ENCODE results near the gene PRKCB. TPM values are rescaled to one million over a fixed set of nuclear protein-coding genes. Genes with fewer than 3 reads are reported as not detected.

PRKCB gene
- polyA plus RNA-seq, 3 donors: 57.4 to 87.4 (median 75.5) TPM

DNA sequence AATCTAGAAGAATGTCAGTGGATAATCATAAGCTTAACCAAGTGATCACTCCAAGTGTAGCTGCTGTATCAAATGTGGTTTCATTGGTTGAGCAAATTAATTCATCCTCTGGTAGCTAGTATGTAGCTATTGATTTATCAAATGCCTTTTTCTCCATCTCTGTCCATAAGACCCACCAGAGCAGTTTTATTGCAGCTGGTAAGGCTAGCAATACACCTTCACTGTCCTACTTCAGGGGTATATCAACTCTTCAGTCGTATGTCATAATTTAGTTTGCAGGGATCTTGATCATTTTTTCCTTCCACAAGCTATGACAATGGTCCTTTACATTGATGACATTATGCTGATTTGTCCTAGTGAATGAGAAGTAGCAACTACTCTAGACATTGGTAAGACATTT, 158.8 kb downstream of the PRKCB start:
- TF ChIP-seq, protein P1, sequence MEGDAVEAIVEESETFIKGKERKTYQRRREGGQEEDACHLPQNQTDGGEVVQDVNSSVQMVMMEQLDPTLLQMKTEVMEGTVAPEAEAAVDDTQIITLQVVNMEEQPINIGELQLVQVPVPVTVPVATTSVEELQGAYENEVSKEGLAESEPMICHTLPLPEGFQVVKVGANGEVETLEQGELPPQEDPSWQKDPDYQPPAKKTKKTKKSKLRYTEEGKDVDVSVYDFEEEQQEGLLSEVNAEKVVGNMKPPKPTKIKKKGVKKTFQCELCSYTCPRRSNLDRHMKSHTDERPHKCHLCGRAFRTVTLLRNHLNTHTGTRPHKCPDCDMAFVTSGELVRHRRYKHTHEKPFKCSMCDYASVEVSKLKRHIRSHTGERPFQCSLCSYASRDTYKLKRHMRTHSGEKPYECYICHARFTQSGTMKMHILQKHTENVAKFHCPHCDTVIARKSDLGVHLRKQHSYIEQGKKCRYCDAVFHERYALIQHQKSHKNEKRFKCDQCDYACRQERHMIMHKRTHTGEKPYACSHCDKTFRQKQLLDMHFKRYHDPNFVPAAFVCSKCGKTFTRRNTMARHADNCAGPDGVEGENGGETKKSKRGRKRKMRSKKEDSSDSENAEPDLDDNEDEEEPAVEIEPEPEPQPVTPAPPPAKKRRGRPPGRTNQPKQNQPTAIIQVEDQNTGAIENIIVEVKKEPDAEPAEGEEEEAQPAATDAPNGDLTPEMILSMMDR (IDR thresholded peaks at IDR 0.05): no peak
- no peak overlapping the region for H2AFZ ChIP-seq (ENCODE audit: insufficient read depth, low read depth, low read length, poor library complexity, severe bottlenecking)
- H3K4me2 ChIP-seq (replicated peaks; ENCODE audit: extremely low read depth, low read length, poor library complexity, severe bottlenecking): no peak overlapping the region
- H3K4me1 ChIP-seq (ENCODE audit: control insufficient read depth in 1 of 2, insufficient read depth in 2 of 2, low read length in 2 of 2): no peaks in the 10 kb centered on the region
- Mint-ChIP-seq H3K4me1 (no peaks in the 10 kb centered on the region), H3K27me3 (ENCODE audit: low read depth in 3 of 3) (peaks cover 0 to 1% (median 0%) of the 10 kb centered on the region in 3 donors), H3K9me3 (no peaks in the 10 kb centered on the region), H3K27ac (no peak overlapping the region), H3K36me3 (peaks cover 59 to 75% of the 10 kb centered on the region in 2 donors), H3K4me3 (no peak overlapping the region)
- H3K79me2 ChIP-seq (ENCODE audit: insufficient read depth, low read length): peaks cover 23% of the 10 kb centered on the region
- no peak for DNase-seq
- no peak overlapping the region for H3K9ac ChIP-seq (ENCODE audit: insufficient read depth, low read length, poor library complexity, severe bottlenecking)
- H4K20me1 ChIP-seq (ENCODE audit: insufficient read depth, low read length): peaks cover 98% of the 10 kb centered on the region
- no peaks in the 10 kb centered on the region for H3K27me3 ChIP-seq (ENCODE audit: control insufficient read depth in 2 of 2, insufficient read depth in 2 of 2, low read length in 2 of 2)
- no CpG with 5 or more reads among the region's 1 CpG for WGBS (ENCODE audit: insufficient coverage)
- no peak overlapping the region for H3K4me3 ChIP-seq (replicated peaks in 1 of 3; ENCODE audit: low read depth in 2 of 3, low read length in 3 of 3)
- intact Hi-C loops (cut with micrococcal nuclease): no loop called here
- peaks cover 28 to 89% of the 10 kb centered on the region in 2 donors for H3K36me3 ChIP-seq (replicated peaks in 1 of 2; ENCODE audit: control insufficient read depth in 1 of 2, insufficient read depth in 2 of 2, low read length in 2 of 2)
- H3K9me3 ChIP-seq (replicated peaks in 1 of 2; ENCODE audit: control insufficient read depth in 1 of 2, insufficient read depth in 1 of 2, low read length in 2 of 2): no peaks in the 10 kb centered on the region
- no peak overlapping the region for H3K27ac ChIP-seq (ENCODE audit: low read depth in 1 of 2, low read length in 2 of 2)

DNA sequence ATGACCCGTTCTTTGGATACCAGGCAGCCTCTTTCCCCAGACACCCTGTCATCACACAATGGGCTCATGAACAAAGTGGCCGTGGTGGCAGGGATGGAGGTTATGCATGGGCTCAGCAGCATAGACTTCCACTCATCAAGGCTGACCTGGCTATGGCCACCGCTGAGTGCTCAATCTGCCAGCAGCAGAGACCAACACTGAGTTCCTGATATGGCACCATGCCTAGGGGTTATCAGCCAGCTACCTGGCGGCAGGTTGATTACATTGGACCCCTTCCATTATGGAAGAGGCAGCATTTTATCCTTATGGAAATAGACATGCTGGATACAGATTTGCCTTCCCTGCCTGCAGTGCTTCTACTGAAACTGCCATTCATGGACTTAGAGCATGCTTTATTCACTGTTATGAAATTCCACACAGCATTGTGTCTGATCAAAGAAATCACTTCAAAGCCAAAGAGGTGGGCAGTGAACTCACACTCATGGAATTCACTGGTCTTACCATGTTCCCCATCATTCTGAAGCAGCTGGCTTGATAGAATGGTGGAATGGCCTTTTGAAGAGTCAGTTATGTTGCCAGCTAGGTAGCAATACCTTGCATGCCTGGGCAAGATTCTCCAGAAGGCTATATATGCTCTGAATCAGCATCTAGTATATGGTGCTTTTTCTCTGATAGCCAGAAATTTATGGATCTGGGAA, 160.6 kb downstream of the PRKCB start:
- H3K27me3 ChIP-seq (ENCODE audit: control insufficient read depth in 2 of 2, insufficient read depth in 2 of 2, low read length in 2 of 2): no peaks in the 10 kb centered on the region
- Mint-ChIP-seq H3K27ac (peak overlapping the region in 2 of 7 donors; percentile 13 to 78), H3K36me3 (peaks cover 52 to 59% of the 10 kb centered on the region in 2 donors), H3K9me3 (no peaks in the 10 kb centered on the region), H3K4me1 (no peaks in the 10 kb centered on the region), H3K27me3 (ENCODE audit: low read depth in 3 of 3) (no peaks in the 10 kb centered on the region), H3K4me3 (no peak overlapping the region)
- intact Hi-C loops (cut with micrococcal nuclease): no loop called here
- H4K20me1 ChIP-seq (ENCODE audit: insufficient read depth, low read length): peaks cover 100% of the 10 kb centered on the region
- 100% methylated on average over 1 of the region's 4 CpGs for WGBS (ENCODE audit: insufficient coverage)
- H3K4me1 ChIP-seq (ENCODE audit: control insufficient read depth in 1 of 2, insufficient read depth in 2 of 2, low read length in 2 of 2): no peaks in the 10 kb centered on the region
- peaks cover 28% of the 10 kb centered on the region for H3K79me2 ChIP-seq (ENCODE audit: insufficient read depth, low read length)
- no peak overlapping the region for H3K27ac ChIP-seq (ENCODE audit: low read depth in 1 of 2, low read length in 2 of 2)
- no peaks in the 10 kb centered on the region for H3K9me3 ChIP-seq (replicated peaks in 1 of 2; ENCODE audit: control insufficient read depth in 1 of 2, insufficient read depth in 1 of 2, low read length in 2 of 2)
- no peak overlapping the region for H3K4me2 ChIP-seq (replicated peaks; ENCODE audit: extremely low read depth, low read length, poor library complexity, severe bottlenecking)
- no peak overlapping the region for H2AFZ ChIP-seq (ENCODE audit: insufficient read depth, low read depth, low read length, poor library complexity, severe bottlenecking)
- H3K9ac ChIP-seq (ENCODE audit: insufficient read depth, low read length, poor library complexity, severe bottlenecking): no peak overlapping the region
- no peak overlapping the region for H3K4me3 ChIP-seq (replicated peaks in 1 of 3; ENCODE audit: low read depth in 2 of 3, low read length in 3 of 3)
- DNase-seq: no peak
- TF ChIP-seq, protein P1 (IDR thresholded peaks at IDR 0.05): no peak
- peaks cover 26 to 85% of the 10 kb centered on the region in 2 donors for H3K36me3 ChIP-seq (replicated peaks in 1 of 2; ENCODE audit: control insufficient read depth in 1 of 2, insufficient read depth in 2 of 2, low read length in 2 of 2)

All from CD14-positive monocyte (primary cell).